Left lobe of liver (tissue), 2 donors: ENCODE results near the gene PRDM15. TPM values are rescaled to one million over a fixed set of nuclear protein-coding genes. Genes with fewer than 3 reads are reported as not detected.

ENCODE experiments used
- ATAC-seq: fragments of 200-7000 bp; cut with Tn5 transposase; one replicate; pipeline ENCODE4 v1.9.1; 2020; ENCODE audit warnings: mild to moderate bottlenecking, moderate library complexity
- DNase-seq: peaks from one replicate; pipeline ENCODE4 v3.0.0-alpha.2; 2020; ENCODE audit warnings: low spot score
- total RNA-seq: library from RNA; stranded (reverse); gene quantifications from one replicate; pipeline ENCODE4 v1.2.1, GENCODE V29; 2021
- donor health status: DM: no; HTN: no; CAD: no; lungs with moderate emphysema.
- donor health status: DM: no; HTN: yes; CAD: no.

The PRDM15 gene
- total RNA-seq, 1 donor from 2014 or later = 3.2 TPM

- no peak for ATAC-seq
- DNase-seq = no peak
Observed at GRCh38 chr21:41888749-41889376, 9.7 kb upstream of the PRDM15 start.

DNA sequence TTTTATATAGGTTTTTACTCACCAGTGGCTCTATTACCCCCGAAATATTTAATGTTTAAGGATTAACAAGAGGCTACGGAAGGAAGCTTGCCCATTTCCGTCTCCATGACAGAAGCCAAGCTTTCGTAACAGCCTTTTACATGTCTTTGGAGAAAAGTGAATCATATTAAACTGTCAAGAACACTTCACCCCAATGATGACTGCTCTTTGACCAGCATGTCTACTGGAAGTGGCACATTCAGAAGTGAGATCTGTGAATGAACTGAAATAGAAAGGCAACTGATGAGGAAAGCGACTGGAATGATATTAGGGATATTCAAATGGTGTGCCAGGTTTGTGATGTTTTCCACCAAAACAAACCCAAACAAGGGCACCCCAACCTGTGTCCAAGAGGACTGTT is 8.5 kb upstream of the PRDM15 start:
- ATAC-seq (no peak), DNase-seq (no peak)

DNA sequence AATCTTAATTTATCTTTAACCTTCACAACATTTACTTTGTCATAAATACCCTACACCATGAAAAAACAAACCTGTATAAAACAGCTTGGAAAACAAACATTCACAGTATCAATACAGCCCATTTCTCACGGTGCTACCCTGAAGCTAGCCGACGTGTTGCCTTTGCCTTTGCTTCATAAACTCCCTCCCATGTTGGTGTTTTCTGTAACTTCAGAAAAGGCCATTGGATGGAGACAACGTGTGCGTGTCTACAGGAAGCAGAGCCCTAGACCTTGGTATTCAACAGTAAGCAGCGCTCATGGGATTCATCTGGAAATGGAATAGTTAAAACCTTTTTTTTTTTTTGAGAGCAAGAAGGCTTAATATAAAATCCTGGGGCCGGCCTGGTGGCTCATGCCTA is 7.2 kb upstream of the PRDM15 start:
- ATAC-seq (no peak), DNase-seq (no peak)

DNA sequence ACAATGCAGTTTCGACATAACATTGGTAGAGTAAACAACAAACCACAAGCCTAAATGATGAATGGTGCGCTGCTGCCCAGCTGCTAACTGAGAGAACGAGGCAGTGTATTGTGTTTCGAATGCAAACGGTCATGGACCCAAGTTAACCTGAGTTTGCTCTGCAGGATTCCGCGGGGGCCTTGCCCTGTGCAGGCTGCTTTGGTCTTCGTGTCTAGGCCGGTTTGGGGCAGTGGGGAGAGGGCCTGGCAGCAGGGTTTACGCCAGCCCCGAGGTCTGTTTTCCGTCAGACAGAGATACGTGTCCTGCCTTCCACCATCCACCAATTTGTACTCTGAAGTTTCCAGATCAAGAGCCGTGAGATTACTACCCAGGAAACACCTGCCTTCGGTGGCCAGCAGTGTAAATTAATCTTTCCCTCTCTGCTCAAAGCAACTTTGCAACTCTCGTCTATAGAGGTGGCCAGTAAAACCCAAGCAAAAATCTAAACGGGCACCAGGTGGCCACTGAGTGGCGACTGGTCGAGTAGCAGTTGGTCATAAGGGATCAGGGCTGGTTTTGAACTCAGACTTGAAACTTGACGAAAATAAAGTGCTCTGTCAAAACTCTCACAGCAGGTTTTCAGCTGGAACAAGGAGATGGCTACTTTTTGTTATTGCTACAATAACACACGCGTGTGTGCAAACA is 6.3 kb upstream of the PRDM15 start:
- DNase-seq (no peak), ATAC-seq (no peak)

GRCh38 chr21:41884501-41885030 is 5.4 kb upstream of the PRDM15 start:
- ATAC-seq = no peak
- no peak for DNase-seq

DNA sequence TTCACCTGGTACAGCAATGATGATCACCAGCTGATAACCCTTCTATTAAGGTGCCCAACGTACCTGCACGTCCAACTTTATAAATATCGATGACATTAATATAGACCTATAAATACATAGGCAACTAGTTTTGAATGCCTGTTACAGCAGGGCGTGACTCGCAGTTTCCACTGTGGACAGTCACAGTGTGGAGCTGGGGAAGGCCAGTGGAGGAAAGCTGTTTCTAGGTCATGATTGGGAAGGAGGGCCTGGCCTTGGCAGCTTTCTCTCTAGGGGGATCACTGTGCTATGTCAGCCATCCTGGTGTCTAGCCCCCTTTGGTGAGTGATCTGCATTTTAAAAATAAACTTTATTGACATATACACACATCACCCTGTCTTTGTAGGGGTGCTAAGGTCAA is 4.4 kb upstream of the PRDM15 start:
- DNase-seq (no peak), ATAC-seq (no peak)

DNA sequence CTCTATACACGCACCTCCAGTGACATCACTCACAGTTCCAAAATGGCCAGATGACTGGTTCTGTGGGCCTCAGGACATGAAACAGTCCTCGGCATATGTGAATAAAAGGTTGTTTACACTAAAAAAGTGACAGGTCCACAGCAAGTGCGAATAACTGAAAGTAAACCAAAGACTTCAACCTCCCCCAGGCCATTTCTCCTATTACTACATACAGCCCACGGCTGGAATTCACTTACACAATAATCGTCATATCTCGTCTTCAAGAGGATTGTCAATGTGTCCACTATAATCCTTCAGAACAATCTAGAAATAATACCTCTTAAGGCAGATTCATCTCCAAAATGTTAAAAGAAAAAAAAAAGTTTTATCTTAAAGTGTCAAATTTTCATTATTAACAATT is 1.9 kb upstream of the PRDM15 start:
- DNase-seq (no peak), ATAC-seq (no peak)

DNA sequence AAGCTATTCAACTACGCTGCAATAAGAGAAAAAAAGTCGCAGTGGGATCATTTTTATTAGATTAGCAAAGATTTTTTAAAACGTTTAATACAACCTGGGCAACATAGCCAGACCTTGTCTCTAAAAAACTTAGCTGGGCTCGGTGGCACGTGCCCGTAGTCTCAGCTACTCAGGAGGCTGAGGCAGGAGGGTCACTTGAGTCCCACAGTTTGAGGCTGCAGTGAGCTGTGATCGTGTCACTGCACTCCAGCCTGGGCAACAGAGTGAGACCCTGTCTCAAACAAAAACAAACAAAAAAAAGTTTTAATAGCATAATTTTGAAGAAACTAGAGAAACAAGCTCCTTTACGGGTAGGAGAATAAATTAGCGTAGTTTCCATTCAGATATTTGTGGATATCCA is 1.0 kb upstream of the PRDM15 start:
- DNase-seq = no peak
- ATAC-seq = no peak

- peak; percentile 78 for DNase-seq
- peak; percentile 79 for ATAC-seq
Observed at GRCh38 chr21:41878831-41879189, 334 bp downstream of the PRDM15 start.

- ATAC-seq (peak; percentile 25), DNase-seq (no peak)
Observed at GRCh38 chr21:41877901-41878830, 978 bp downstream of the PRDM15 start.

DNA sequence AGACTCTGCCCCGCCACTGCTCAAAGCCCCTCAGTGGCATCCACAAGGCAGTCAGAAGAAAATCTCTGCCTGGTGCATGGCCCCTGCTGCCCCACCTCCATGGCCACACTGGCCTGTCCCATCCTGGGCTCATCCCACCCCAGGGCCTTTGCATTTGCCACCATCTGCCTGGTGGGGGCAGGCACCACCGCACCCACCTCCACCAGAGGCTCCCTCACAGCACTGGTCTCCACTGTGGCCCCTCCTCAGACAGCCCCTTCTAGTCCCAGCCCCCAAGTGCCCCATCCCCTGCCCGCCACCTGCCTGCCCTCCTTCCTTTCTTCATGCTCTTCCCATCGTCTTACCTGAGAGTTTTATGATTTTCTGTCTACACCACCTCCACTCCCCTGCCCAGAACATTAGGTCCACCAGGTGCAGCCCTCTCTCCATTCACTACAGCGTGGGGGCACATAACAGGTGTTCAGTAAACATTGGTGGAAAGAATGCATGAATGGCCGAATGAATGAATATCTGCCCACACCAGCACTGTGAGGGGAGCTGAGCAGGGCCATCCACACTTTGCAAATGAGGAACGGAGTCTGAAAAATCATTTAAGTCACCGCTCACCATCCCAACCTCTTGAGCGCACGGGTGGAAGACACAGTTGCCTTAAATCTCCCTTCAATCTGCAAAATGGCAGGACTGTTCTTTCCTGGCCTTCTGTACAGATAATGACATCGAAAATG is 2.1 kb downstream of the PRDM15 start:
- ATAC-seq (no peak), DNase-seq (no peak)

DNA sequence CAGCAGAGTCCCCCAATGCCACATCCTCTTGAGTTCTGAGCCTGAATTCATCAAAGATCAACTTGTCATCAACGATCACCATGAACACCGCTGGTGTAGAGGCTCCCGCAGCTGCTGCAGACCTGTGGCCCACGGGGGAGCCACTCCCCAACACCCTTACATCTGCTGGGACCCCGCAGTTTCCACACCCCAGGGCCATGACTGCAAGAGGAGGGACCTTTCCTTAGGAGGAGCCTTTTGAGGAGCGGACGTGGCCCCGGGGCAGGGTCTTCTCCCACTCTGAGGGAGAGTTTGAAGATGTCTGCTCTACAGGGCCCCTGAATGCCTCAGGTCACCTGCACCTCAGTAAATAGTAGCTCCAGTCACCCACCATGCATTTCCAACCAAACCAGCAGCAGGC is 2.7 kb downstream of the PRDM15 start:
- ATAC-seq (no peak), DNase-seq (no peak)

DNA sequence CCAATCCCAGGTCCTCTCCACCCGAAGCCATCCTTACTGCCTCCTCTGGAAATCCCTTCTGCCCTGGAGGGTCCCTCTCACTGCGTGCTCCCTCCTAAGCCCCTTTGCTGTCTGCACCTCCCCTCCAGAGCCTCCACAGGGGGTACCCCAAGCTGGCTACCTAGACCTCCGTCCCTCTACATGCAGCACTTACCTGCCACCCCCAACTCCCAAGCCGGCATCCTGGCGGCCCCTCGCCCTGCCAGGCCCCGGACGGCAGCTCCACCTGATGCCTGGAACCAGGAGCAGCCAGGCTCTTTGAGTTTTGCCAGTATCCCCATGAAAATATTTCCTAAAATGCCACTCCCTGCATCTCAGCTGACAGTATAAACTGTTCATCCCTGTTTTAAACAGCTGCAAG is 4.1 kb downstream of the PRDM15 start:
- DNase-seq (no peak), ATAC-seq (no peak)

GRCh38 chr21:41874611-41875010 is 4.5 kb downstream of the PRDM15 start:
- ATAC-seq (no peak), DNase-seq (no peak)

DNA sequence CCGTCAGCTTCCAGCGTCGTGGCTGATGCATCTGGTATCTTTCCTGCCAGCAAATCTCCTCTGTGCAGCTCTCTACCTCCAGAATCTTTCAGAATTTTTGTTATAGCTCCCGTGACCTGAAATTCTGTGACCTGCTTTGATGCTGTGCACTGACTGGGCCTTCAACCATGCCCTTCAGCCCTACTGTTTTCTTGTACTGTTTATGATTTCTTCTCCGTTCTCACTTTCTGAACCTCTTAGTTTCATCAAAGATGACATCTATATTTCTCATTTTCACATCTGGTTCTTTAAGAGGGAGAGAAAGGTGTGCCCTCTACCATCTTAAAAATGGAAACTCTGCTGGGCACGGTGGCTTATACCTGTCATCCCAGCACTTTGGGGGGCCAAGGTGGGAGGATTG is 5.7 kb downstream of the PRDM15 start:
- ATAC-seq = no peak
- DNase-seq = no peak

- ATAC-seq = no peak
- no peak for DNase-seq
Observed at GRCh38 chr21:41873005-41873404, 6.1 kb downstream of the PRDM15 start.

DNA sequence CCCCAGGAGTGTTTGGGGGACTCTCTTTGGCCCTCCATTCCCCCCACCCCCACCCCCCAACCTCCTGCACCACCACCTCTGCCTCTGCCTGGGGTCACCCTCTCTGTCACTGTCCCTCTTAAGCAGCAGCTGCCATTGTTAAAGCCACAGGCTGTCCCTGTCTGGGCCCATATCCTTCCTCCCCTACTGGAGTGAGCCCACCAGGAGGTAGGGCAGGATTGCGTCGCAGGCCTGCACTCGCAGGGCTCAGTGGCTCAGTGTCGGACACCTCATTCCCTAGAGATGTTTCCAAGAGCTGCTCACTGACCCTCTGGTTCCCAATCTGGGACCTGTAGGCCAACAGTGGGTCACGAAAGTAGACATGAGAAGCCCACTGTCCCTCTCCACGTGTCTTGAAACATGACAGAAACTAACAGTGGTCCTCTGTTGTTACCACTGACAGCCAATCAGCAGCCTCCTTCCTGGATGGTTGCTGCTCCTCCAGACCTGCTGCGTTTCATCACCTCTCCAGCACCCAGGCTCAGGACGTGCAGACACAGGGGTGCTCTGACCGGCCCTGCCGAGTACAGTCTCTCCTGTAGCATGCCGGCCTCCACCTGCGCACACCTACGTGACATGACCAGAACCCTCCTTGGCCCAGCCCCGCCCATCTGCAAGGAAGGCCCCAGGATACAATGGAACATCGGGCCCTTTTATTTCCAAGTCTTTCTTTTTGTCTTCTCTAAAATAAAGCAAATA is 7.7 kb downstream of the PRDM15 start:
- no peak for DNase-seq

GRCh38 chr21:41869771-41870170 is 9.4 kb downstream of the PRDM15 start:
- ATAC-seq = no peak

More for the DNA sequence above, 7.7 kb downstream of the PRDM15 start:
- no peak for ATAC-seq

DNA sequence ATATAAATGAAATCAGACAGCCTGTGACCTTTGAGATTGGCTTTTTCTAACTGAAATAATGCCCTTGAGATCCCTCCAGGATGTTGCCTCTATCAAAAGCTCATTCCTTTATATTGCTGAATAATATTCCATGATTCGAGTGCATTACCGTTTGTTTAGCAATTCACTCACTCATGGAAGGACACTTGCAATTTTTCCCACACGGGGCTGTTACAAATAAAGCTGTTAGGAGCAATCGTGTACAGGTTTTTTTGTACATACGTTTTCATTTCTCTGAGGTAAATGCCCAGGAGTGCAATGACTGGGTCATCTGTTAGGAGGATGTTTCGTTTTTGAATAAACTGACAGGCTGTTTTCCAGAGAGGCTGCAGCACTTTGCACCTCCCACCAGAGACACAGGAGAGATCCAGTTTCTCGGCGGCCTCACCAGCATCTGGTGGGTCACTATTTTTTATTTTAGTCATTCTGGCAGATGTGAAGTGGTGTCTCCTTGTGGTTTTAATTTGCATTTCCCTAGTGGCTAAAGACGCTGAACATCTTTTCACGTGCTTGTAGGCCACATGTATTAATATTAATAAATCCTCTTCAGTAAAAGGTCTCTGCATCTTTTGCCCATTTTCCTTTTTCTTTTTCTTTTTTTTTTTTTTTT is 11.0 kb downstream of the PRDM15 start:
- DNase-seq = no peak
- ATAC-seq = no peak

More at GRCh38 chr21:41869771-41870170, 9.4 kb downstream of the PRDM15 start:
- DNase-seq = no peak

GRCh38 chr21:41867313-41867712 is 11.8 kb downstream of the PRDM15 start:
- DNase-seq (no peak), ATAC-seq (no peak)
